ENCODE measurements around the gene SNX5. TPM values are rescaled to one million over a fixed set of nuclear protein-coding genes. Genes with fewer than 3 reads are reported as not detected.

SNX5 gene
- total and polyA plus RNA-seq, 2 donors (not counting 1 experiment from before 2014, with no cell fraction given) = 97.8 to 128 TPM

- Histone ChIP-seq H3K79me2 (ENCODE audit: control insufficient read depth, insufficient read depth, low read length) (peaks cover 7% of the 10 kb centered on the region), H2AFZ (ENCODE audit: insufficient read depth, low read depth, low read length, poor library complexity, severe bottlenecking) (no peak overlapping the region), H3K9me3 (ENCODE audit: control extremely low read depth in 1 of 3, control insufficient read depth in 2 of 3, insufficient read depth in 1 of 3, low read length in 2 of 3) (peaks cover 5 to 12% (median 11%) of the 10 kb centered on the region in 3 donors), H3K9ac (ENCODE audit: low read length) (no peak overlapping the region), H3K4me2 (replicated peaks; ENCODE audit: low read depth, low read length, poor library complexity, severe bottlenecking) (no peak overlapping the region), H3K4me3 (ENCODE audit: control extremely low read depth in 1 of 5, extremely low read depth in 1 of 5, insufficient read depth in 1 of 5, low read depth in 2 of 5, low read length in 4 of 5) (no peak overlapping the region), H4K20me1 (ENCODE audit: control insufficient read depth, insufficient read depth, low read length, poor library complexity, severe bottlenecking) (no peaks in the 10 kb centered on the region), H3K27ac (ENCODE audit: low read length in 2 of 2) (no peak overlapping the region), H3K27me3 (replicated peaks in 1 of 4; ENCODE audit: control extremely low read depth in 1 of 4, control insufficient read depth in 3 of 4, insufficient read depth in 4 of 4, low read length in 3 of 4) (peaks cover 0 to 4% (median 1%) of the 10 kb centered on the region in 4 experiments), H3K4me1 (ENCODE audit: control insufficient read depth in 2 of 2, insufficient read depth in 2 of 2, low read length in 2 of 2) (peaks cover 17 to 23% of the 10 kb centered on the region in 2 donors), H3K36me3 (replicated peaks in 1 of 2; ENCODE audit: control extremely low read depth in 1 of 2, control insufficient read depth in 1 of 2, extremely low read depth in 1 of 2, insufficient read depth in 2 of 2, low read length in 1 of 2) (peaks cover 0 to 1% of the 10 kb centered on the region in 2 experiments)
- Mint-ChIP-seq H3K4me1 (peaks cover 25% of the 10 kb centered on the region), H3K4me3 (no peak overlapping the region), H3K9me3 (ENCODE audit: insufficient read depth) (no peaks in the 10 kb centered on the region), H3K27ac (no peak overlapping the region), H3K27me3 (peaks cover 14% of the 10 kb centered on the region)
- ATAC-seq (ENCODE audit: low read depth) (no peak), DNase-seq (no peak)
- POLR2A ChIA-PET = interaction anchor here (1.0 kb wide), 1 partner anchor 34 kb away, joined by 3 read pairs; no protein-coding TSS in a partner anchor
- intact Hi-C loops (cut with micrococcal nuclease) = no loop called here
- TF ChIP-seq CTCF (IDR thresholded peaks at IDR 0.05) = no peak
- TF ChIP-seq EZH2 (IDR thresholded peaks at IDR 0.05; ENCODE audit: borderline replicate concordance, insufficient read depth, low read depth, low read length, poor library complexity, severe bottlenecking) = no peak
- CTCF ChIA-PET = interaction anchor here (1.3 to 1.8 kb wide), 3 partner anchors 36 to 211 kb away, joined by 4 to 6 read pairs (median 4); partner anchors contain the start of gene RRBP1
- 80% methylated on average over 1 of the region's 2 CpGs for WGBS (ENCODE audit: insufficient coverage)
Measured at GRCh38 chr20:17892189-17892938, 76.2 kb downstream of the SNX5 start.

Small RNA genes lying within 50 kb of the gene (small RNA-seq; reads per million reads assigned to genes)
- gene RNU6-192P (ENCODE audit: insufficient read length, low read depth, low replicate concordance) (not detected), gene SNORD17 (ENCODE audit: insufficient read length, low read depth, low replicate concordance) (1,461 reads per million, percentile 98 among the genes with 10 or more reads in this experiment)

Other genes with a start within 250 kb of the SNX5 start
- 33.2 and 33.3 TPM in 2 replicates for gene MGME1, start 224 bp upstream of the SNX5 start, total RNA-seq
- gene MGME1, start 224 bp upstream of the SNX5 start, polyA plus RNA-seq = 29.8 and 35.4 TPM in 2 replicates
- not detected in 2 replicates for gene OVOL2, start 89.1 kb upstream of the SNX5 start, total RNA-seq
- gene OVOL2, start 89.1 kb upstream of the SNX5 start, polyA plus RNA-seq = not detected in 2 replicates
- 15.1 and 15.5 TPM in 2 replicates for gene KAT14, start 169.1 kb upstream of the SNX5 start, total RNA-seq
- gene KAT14, start 169.1 kb upstream of the SNX5 start, polyA plus RNA-seq = 7.9 and 9.9 TPM in 2 replicates
- gene PET117, start 169.1 kb upstream of the SNX5 start, total RNA-seq = 10.7 and 13.0 TPM in 2 replicates
- 2.1 and 5.1 TPM in 2 replicates for gene PET117, start 169.1 kb upstream of the SNX5 start, polyA plus RNA-seq